Activated T-helper 1 cell treated with anti-CD3 and anti-CD28 coated beads, Interleukin-12 subunit alpha, Interleukin-12 subunit beta, Interleukin-2, Interleukin-4 antibody, amounts not matched to agents 30 ng/mL and 10 ng/mL and 1 ng/mL, durations not matched to agents 14 hours and 24 hours and 36 hours (primary cell): ENCODE results near the gene ZNF304. TPM values are rescaled to one million over a fixed set of nuclear protein-coding genes. Genes with fewer than 3 reads are reported as not detected.
A peak's percentile ranks its signal among the peaks of the same experiment; 100 is the strongest.

Experiments
- DNase-seq: peaks from one replicate; pipeline ENCODE4 v3.0.0; 2021; ENCODE audit warnings: low spot score
- H3K27ac Mint-ChIP-seq: one replicate; pipeline ENCODE4 v1.8.0; 2021; ENCODE audit warnings: mild to moderate bottlenecking, mixed read lengths
- H3K27me3 Mint-ChIP-seq: one replicate; pipeline ENCODE4 v1.8.0; 2022; ENCODE audit warnings: mild to moderate bottlenecking, moderate library complexity, mixed read lengths; ENCODE audit not compliant: insufficient read depth
- H3K36me3 Mint-ChIP-seq: one replicate; pipeline ENCODE4 v1.8.0; 2021; ENCODE audit warnings: low read depth, mixed read lengths
- H3K4me1 Mint-ChIP-seq: one replicate; pipeline ENCODE4 v1.8.0; 2021; ENCODE audit warnings: low read depth, mixed read lengths
- H3K4me3 Mint-ChIP-seq: one replicate; pipeline ENCODE4 v1.8.0; 2021; ENCODE audit warnings: mild to moderate bottlenecking, moderate library complexity, mixed read lengths
- H3K9me3 Mint-ChIP-seq: one replicate; pipeline ENCODE4 v1.8.0; 2021; ENCODE audit warnings: mixed read lengths
- intact Hi-C: fragments of 100-400 bp; cut with micrococcal nuclease; formaldehyde crosslinking; loops from one replicate; pipeline ENCODE4 v1.15.1; 2024
- total RNA-seq: library from RNA; stranded (reverse); gene quantifications from 2 replicates; pipeline ENCODE4 v1.2.3, GENCODE V29; 2022

The ZNF304 gene
- total RNA-seq, 1 donor from 2014 or later: 6.6 TPM

DNA sequence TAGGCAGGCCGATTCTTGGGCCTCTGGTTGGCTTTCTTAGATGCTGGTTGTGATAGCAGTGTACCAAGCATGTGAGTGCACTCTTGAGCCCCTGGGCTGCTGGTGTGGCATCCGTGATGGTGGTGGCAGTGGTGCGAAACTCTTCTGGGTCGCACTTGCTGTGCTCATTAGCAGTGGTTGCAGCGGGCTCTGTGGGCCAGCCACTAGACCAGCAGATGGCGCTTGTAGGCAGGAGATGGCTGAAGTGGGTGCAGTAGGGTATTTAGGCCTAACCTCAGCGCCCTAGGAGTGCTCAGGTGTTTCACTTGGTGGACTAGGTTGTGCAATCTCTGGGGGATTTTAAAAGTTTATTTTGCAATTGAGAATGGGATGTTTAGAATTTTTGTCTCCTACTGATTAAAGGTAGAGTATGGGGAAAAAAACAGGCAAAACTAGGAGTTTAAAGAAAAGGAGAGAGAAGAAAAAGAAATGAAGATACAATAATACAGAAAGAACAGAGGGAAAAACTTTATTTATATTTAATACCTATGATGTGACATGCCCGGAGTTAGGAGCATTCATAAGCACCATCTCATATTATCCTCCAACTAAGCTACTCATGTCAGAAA lies 55.5 kb downstream of the ZNF304 start:
- DNase-seq: peak; percentile 35
- no peaks in the 10 kb centered on the region for H3K27me3 Mint-ChIP-seq
- peaks cover 14% of the 10 kb centered on the region for H3K4me1 Mint-ChIP-seq
- intact Hi-C loops: loop anchor here (1.0 kb wide), 2 partner anchors 510 to 749 kb away; partner anchors contain the start of gene ZNF417
- H3K4me3 Mint-ChIP-seq: no peak overlapping the region
- H3K27ac Mint-ChIP-seq: no peak overlapping the region
- peaks cover 7% of the 10 kb centered on the region for H3K36me3 Mint-ChIP-seq
- H3K9me3 Mint-ChIP-seq: peaks cover 24% of the 10 kb centered on the region

Other genes with a start within 250 kb of the ZNF304 start
- not detected in 2 replicates for gene USP29, start 231.3 kb upstream of the ZNF304 start, total RNA-seq
- not detected in 2 replicates for gene ZIM3, start 206.1 kb upstream of the ZNF304 start, total RNA-seq
- not detected in 2 replicates for gene DUXA, start 183.8 kb upstream of the ZNF304 start, total RNA-seq
- gene ZNF264, start 159.8 kb upstream of the ZNF304 start, total RNA-seq: 16.1 and 18.3 TPM in 2 replicates
- 0.54 and 0.73 TPM in 2 replicates for gene AURKC, start 120.2 kb upstream of the ZNF304 start, total RNA-seq
- 6.9 and 8.4 TPM in 2 replicates for gene ZNF805, start 110.6 kb upstream of the ZNF304 start, total RNA-seq
- gene ZNF460, start 70.8 kb upstream of the ZNF304 start, total RNA-seq: 41.4 and 47.7 TPM in 2 replicates
- 5.1 and 5.4 TPM in 2 replicates for gene ZNF543, start 30.8 kb upstream of the ZNF304 start, total RNA-seq
- 3.8 and 4.7 TPM in 2 replicates for gene TRAPPC2B, start 12.3 kb downstream of the ZNF304 start, total RNA-seq
- gene ZNF547, start 12.3 kb downstream of the ZNF304 start, total RNA-seq: 0.69 and 0.93 TPM in 2 replicates
- 11.3 and 12.1 TPM in 2 replicates for gene ZNF548, start 38.6 kb downstream of the ZNF304 start, total RNA-seq
- 7.9 and 11.0 TPM in 2 replicates for gene ZNF17, start 59.9 kb downstream of the ZNF304 start, total RNA-seq
- gene ZNF749, start 84.1 kb downstream of the ZNF304 start, total RNA-seq: 21.5 and 22.0 TPM in 2 replicates
- gene VN1R1, start 105.9 kb downstream of the ZNF304 start, total RNA-seq: not detected in 2 replicates
- gene ZNF772, start 126.3 kb downstream of the ZNF304 start, total RNA-seq: 1.5 and 2.4 TPM in 2 replicates
- gene ZNF419, start 136.5 kb downstream of the ZNF304 start, total RNA-seq: 3.7 and 5.1 TPM in 2 replicates
- 5.0 and 5.8 TPM in 2 replicates for gene ZNF773, start 148.7 kb downstream of the ZNF304 start, total RNA-seq
- gene ZNF549, start 176.1 kb downstream of the ZNF304 start, total RNA-seq: 3.6 and 4.2 TPM in 2 replicates
- 7.2 and 7.5 TPM in 2 replicates for gene ZNF550, start 208.6 kb downstream of the ZNF304 start, total RNA-seq
- gene ZNF416, start 227.6 kb downstream of the ZNF304 start, total RNA-seq: 3.2 and 3.7 TPM in 2 replicates
- 3.9 and 4.0 TPM in 2 replicates for gene ZIK1, start 232.9 kb downstream of the ZNF304 start, total RNA-seq
- 5.4 and 7.3 TPM in 2 replicates for gene ZNF530, start 248.6 kb downstream of the ZNF304 start, total RNA-seq